Hepatocyte (in vitro differentiated cells): Measurements from ENCODE around the gene BBLN. TPM values are rescaled to one million over a fixed set of nuclear protein-coding genes. Genes with fewer than 3 reads are reported as not detected.

ENCODE experiments used
- DNase-seq: peaks from one replicate; pipeline ENCODE4 v3.0.0-alpha.2; 2016; ENCODE audit warnings: low spot score
- H2AFZ ChIP-seq: fragments of 200-600 bp; sonication (generic); 2 replicates; pipeline ENCODE4 v1.6.0; 2016; ENCODE audit warnings: antibody characterized with exemption, mild to moderate bottlenecking
- H3K27ac ChIP-seq: fragments of 200-600 bp; sonication (generic); 2 replicates; pipeline ENCODE4 v1.5.1; 2016; ENCODE audit warnings: mild to moderate bottlenecking
- H3K27me3 ChIP-seq: fragments of 200-600 bp; sonication (generic); 2 replicates; pipeline ENCODE4 v1.6.1; 2016
- H3K36me3 ChIP-seq: fragments of 200-600 bp; sonication (generic); replicated peaks from 2 replicates; pipeline ENCODE4 v1.5.1; 2016; ENCODE audit warnings: low read depth; ENCODE audit not compliant: insufficient read depth
- H3K4me1 ChIP-seq: fragments of 200-600 bp; sonication (generic); 2 replicates; pipeline ENCODE4 v1.5.1; 2016; ENCODE audit warnings: mild to moderate bottlenecking, moderate library complexity; ENCODE audit not compliant: insufficient read depth
- H3K4me2 ChIP-seq: fragments of 200-600 bp; sonication (generic); 2 replicates; pipeline ENCODE4 v1.6.0; 2016
- H3K4me3 ChIP-seq: fragments of 200-600 bp; sonication (generic); 2 replicates; pipeline ENCODE4 v1.5.1; 2016; ENCODE audit warnings: mild to moderate bottlenecking
- H3K79me2 ChIP-seq: fragments of 200-600 bp; sonication (generic); 2 replicates; pipeline ENCODE4 v1.6.0; 2017; ENCODE audit warnings: mild to moderate bottlenecking
- H3K9me2 ChIP-seq: fragments of 200-600 bp; sonication (generic); replicated peaks from 2 replicates; pipeline ENCODE4 v1.6.0; 2017; ENCODE audit warnings: mild to moderate bottlenecking; ENCODE audit not compliant: insufficient read depth
- H3K9me3 ChIP-seq: fragments of 200-600 bp; sonication (generic); 2 replicates; pipeline ENCODE4 v1.5.1; 2016; ENCODE audit warnings: low read depth, mild to moderate bottlenecking
- H4K20me1 ChIP-seq: fragments of 200-600 bp; sonication (generic); 2 replicates; pipeline ENCODE4 v1.6.0; 2016; ENCODE audit warnings: mild to moderate bottlenecking; ENCODE audit not compliant: insufficient read depth, poor library complexity, severe bottlenecking
- CTCF ChIP-seq: fragments of 200-600 bp; sonication (generic); IDR thresholded peaks from 2 replicates; pipeline ENCODE4 v1.5.1; 2016; ENCODE audit warnings: antibody characterized with exemption, mild to moderate bottlenecking; ENCODE audit not compliant: poor library complexity
- EZH2 ChIP-seq: fragments of 200-600 bp; sonication (generic); IDR thresholded peaks from 2 replicates; pipeline ENCODE4 v1.6.1; 2016; ENCODE audit warnings: antibody characterized with exemption, mild to moderate bottlenecking, borderline replicate concordance
- EZH2phosphoT487 ChIP-seq: fragments of 200-600 bp; sonication (generic); IDR thresholded peaks from one replicate; pipeline ENCODE4 v1.6.1; 2018; ENCODE audit warnings: antibody characterized with exemption, mild to moderate bottlenecking, low read depth, moderate library complexity; ENCODE audit not compliant: unreplicated experiment, severe bottlenecking
- WGBS: methylation state at CpG from one replicate; pipeline ENCODE4 v1.1.6; 2016; ENCODE audit warnings: low lambda C conversion rate; ENCODE audit errors: missing lambda C conversion rate; 5-methylcytosine and 5-hydroxymethylcytosine counted together
- polyA plus RNA-seq: library from polyadenylated mRNA; unstranded; fragments of >200 nt; fragmentation: Nextera tagmentation; extraction: Ambion mirVana; gene quantifications from 2 replicates; pipeline ENCODE4 v1.2.1, GENCODE V29; 2016
- total RNA-seq: library from RNA; depleted of rRNA; stranded (reverse); fragments of >200 nt; gene quantifications from 2 replicates; pipeline ENCODE4 v1.2.3, GENCODE V29; 2014

The BBLN gene
- total and polyA plus RNA-seq, 2 experiments from 2014 or later, result 92.6 to 102 TPM

- no peaks in the 10 kb centered on the region for H3K36me3 ChIP-seq
- no peak for TF ChIP-seq CTCF
- no peak for TF ChIP-seq EZH2phosphoT487
- TF ChIP-seq EZH2, result no peak
- H3K4me3 ChIP-seq, result no peak overlapping the region
- H3K27ac ChIP-seq, result no peak overlapping the region
- H2AFZ ChIP-seq, result no peak overlapping the region
- H3K9me3 ChIP-seq, result no peaks in the 10 kb centered on the region
- WGBS, result 93% methylated on average over 8 of the region's 8 CpGs
- no peak overlapping the region for H3K4me2 ChIP-seq
- H3K79me2 ChIP-seq, result no peaks in the 10 kb centered on the region
- H3K27me3 ChIP-seq, result no peaks in the 10 kb centered on the region
- H4K20me1 ChIP-seq, result no peaks in the 10 kb centered on the region
- H3K9me2 ChIP-seq, result no peaks in the 10 kb centered on the region
- no peaks in the 10 kb centered on the region for H3K4me1 ChIP-seq
- no peak for DNase-seq
These were observed 9.9 kb downstream of the BBLN start for GRCh38 chr9:128169925-128170324.

GRCh38 chr9:128174062-128174461 lies 14.0 kb downstream of the BBLN start:
- Histone ChIP-seq H3K27ac (no peak overlapping the region), H3K4me3 (no peak overlapping the region), H3K9me2 (no peaks in the 10 kb centered on the region), H2AFZ (no peak overlapping the region), H3K79me2 (no peaks in the 10 kb centered on the region), H3K4me1 (no peaks in the 10 kb centered on the region), H4K20me1 (no peaks in the 10 kb centered on the region), H3K27me3 (no peaks in the 10 kb centered on the region), H3K9me3 (no peaks in the 10 kb centered on the region), H3K36me3 (no peaks in the 10 kb centered on the region), H3K4me2 (no peak overlapping the region)
- peak; percentile 1 for DNase-seq
- 90% methylated on average over 4 of the region's 4 CpGs for WGBS
- TF ChIP-seq EZH2phosphoT487 (no peak), CTCF (no peak), EZH2 (no peak)

GRCh38 chr9:128175102-128175563 lies 15.1 kb downstream of the BBLN start:
- TF ChIP-seq EZH2 (no peak), EZH2phosphoT487 (no peak), CTCF (no peak)
- 87% methylated on average over 8 of the region's 8 CpGs for WGBS

GRCh38 chr9:128175726-128176125 lies 15.7 kb downstream of the BBLN start:
- 92% methylated on average over 2 of the region's 2 CpGs for WGBS
- Histone ChIP-seq H4K20me1 (no peaks in the 10 kb centered on the region), H3K9me2 (no peaks in the 10 kb centered on the region), H3K4me2 (no peak overlapping the region), H2AFZ (no peak overlapping the region), H3K4me3 (no peak overlapping the region), H3K9me3 (no peaks in the 10 kb centered on the region), H3K27me3 (no peaks in the 10 kb centered on the region), H3K27ac (no peak overlapping the region), H3K79me2 (no peaks in the 10 kb centered on the region), H3K4me1 (no peaks in the 10 kb centered on the region), H3K36me3 (no peaks in the 10 kb centered on the region)
- no peak for DNase-seq
- no peak for TF ChIP-seq EZH2
- no peak for TF ChIP-seq EZH2phosphoT487
- TF ChIP-seq CTCF, result no peak

More at GRCh38 chr9:128175102-128175563, 15.1 kb downstream of the BBLN start:
- no peak overlapping the region for H2AFZ ChIP-seq
- no peaks in the 10 kb centered on the region for H3K36me3 ChIP-seq
- H3K9me3 ChIP-seq, result no peaks in the 10 kb centered on the region
- H3K27ac ChIP-seq, result no peak overlapping the region
- no peak for DNase-seq
- no peaks in the 10 kb centered on the region for H3K4me1 ChIP-seq
- no peak overlapping the region for H3K4me2 ChIP-seq
- no peaks in the 10 kb centered on the region for H3K9me2 ChIP-seq
- H4K20me1 ChIP-seq, result no peaks in the 10 kb centered on the region
- H3K4me3 ChIP-seq, result no peak overlapping the region
- no peaks in the 10 kb centered on the region for H3K27me3 ChIP-seq
- H3K79me2 ChIP-seq, result no peaks in the 10 kb centered on the region
